GM18873 (cell line): ENCODE results near the gene S100A13.
"Not testable (repeated sequence)": the region's sequence is repeated elsewhere in the genome, so short reads cannot be mapped to it uniquely, and the experiment has no call there.

Source experiments
- ATAC-seq: cut with Tn5 transposase; IDR thresholded peaks from one replicate; pipeline ENCODE4 v1.9.1; 2021; ENCODE audit warnings: mild to moderate bottlenecking, moderate library complexity, moderate number of reproducible peaks; ENCODE audit not compliant: unreplicated experiment, low FRiP score

The S100A13 gene

DNA sequence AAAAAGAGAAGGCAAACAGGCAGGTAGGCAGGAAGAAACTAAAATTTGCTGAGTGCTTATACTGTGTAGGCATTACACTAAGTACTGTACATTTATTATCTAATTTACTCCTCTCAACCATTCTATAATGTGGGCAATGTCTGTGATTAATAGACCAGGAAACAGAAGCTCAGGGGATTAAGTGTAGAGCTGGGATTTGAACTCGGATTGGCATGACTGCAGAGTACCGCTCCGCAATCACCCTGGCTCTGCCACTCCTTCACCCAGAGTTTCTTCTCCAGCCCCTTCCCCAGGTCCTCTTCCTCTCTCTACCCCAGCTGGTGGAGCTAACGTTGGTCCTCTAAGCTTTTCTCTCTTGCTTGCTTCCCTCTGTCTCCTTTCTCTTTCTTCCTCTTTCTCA is 50.2 kb downstream of the S100A13 start:
- no peak for ATAC-seq

DNA sequence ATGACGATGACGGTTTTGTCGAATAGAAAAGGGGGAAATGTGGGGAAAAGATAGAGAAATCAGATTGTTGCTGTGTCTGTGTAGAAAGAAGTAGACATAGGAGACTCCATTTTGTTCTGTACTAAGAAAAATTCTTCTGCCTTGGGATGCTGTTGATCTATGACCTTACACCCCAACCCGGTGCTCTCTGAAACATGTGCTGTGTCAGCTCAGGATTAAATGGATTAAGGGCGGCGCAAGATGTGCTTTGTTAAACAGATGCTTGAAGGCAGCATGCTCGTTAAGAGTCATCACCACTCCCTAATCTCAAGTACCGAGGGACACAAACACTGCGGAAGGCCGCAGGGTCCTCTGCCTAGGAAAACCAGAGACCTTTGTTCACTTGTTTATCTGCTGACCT is 51.8 kb downstream of the S100A13 start:
- ATAC-seq = not testable (repeated sequence)

DNA sequence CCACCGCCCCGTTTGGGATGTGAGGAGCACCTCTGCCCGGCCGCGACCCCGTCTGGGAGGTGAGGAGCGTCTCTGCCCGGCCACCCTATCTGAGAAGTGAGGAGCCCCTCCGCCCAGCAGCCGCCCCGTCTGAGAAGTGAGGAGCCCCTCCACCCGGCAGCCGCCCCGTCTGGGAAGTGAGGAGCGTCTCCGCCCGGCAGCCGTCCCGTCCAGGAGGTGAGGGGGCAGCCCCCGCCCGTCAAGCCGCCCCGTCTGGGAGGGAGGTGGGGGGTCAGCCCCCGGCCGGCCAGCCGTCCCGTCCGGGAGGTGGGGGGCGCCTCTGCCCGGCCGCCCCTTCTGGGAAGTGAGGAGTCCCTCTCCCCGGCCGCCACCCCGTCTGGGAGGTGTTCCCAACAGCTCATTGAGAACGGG is 52.2 kb downstream of the S100A13 start:
- ATAC-seq = not testable (repeated sequence)

DNA sequence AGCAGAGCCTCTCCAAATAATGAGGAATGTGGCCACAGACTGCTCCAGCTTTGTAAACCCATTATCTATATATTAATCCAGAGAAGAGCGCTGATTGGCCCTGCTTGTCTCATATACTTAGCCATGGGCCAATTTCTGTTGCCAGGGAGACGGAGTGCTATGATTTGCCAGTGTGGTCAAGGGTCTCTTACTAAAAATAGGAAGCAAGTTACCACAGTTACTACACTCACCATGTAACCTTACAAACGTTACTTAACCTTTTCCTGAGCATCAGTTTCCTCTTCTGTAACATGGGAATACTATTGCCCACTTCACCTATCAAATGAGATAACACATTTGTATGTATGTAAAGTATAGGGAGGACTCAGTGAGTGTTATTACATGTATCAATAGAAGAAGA is 54.0 kb downstream of the S100A13 start:
- ATAC-seq = no peak

DNA sequence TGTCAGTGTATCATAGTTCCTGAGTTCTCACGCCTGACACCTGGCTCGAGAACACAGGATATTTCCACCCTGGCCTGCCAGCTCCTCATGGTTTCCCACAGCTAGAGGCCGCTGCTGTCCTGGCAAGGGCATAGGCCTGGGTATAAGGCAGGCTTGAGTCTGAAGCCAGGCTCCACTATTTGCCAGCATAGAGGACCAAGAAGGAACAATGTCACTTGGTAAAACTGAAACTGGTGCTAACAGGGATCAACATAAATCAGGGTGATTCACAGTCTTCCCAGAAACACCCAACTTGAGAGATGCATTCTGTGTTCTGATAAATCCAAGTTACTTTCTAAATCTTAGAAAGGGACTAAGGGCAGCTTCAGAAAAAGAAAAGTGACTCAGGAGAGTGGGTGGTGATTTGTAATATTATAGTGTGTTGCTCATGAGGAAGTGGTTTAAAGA is 54.7 kb downstream of the S100A13 start:
- no peak for ATAC-seq

DNA sequence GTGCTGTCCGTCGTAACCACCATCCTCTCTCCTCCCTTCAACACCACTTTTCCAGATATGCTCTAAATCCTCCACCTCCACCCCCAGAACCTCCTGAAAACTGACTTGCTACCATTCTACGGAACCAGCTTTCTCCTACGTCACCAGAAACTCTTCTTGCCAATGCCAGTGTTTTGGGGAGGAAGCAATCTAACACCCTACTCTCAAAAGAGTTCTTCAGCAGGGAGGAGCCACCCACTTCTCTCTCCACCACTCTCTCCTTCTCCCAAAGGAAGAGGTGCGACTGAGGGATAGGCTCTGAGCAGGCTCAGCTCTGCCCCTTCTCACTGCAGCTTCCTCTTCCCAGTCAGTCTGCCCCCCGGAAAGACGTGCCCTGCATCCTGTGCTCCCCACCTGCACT is 55.6 kb downstream of the S100A13 start:
- ATAC-seq = no peak

DNA sequence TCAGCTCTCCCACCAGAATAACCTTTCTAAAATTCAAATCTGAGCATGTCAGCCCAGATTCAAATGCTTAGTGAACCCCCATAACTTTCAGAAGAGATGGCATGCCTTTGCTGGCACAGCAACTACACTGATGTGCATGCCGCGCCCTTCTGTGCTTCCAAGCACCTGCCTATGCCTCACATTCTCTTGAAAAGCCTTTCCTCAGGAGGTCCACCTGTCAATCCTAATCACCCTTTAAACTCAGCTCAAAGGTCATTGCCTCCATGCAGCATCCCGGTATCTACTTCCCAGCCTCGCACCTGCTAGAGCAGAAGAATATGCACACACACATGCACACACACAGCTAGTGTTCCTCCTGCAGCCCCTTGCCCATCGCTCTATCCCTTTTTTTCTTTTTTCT is 56.4 kb downstream of the S100A13 start:
- ATAC-seq = no peak

DNA sequence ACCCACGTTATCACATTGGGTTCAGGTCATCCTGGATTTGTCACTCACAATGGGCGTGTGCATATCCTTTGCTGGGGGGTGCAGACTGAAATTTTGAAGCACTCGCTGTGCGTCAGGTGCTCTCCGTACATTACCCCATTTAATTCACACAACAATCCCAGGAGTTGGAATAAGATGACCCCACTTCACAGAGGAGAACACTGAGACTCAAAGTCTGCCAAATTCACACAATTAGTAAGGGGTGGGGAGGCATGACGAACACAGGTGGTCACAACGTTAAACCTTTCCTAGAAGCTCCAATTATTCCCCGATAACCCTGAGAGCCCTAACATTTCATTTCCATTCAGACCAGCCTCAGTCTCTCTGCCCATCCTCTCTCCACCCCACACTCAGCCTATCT is 57.8 kb downstream of the S100A13 start:
- no peak for ATAC-seq
